UCSD-AML1 (cell line): ENCODE measurements around the gene OBSCN.
"Not testable (repeated sequence)": the region's sequence is repeated elsewhere in the genome, so short reads cannot be mapped to it uniquely, and the experiment has no call there.

ENCODE experiments used
- DNase-seq: peaks from one replicate; lab custom pipeline; 2025; ENCODE audit not compliant: unreplicated experiment; lab: John Stamatoyannopoulos, UW

The OBSCN gene

DNA sequence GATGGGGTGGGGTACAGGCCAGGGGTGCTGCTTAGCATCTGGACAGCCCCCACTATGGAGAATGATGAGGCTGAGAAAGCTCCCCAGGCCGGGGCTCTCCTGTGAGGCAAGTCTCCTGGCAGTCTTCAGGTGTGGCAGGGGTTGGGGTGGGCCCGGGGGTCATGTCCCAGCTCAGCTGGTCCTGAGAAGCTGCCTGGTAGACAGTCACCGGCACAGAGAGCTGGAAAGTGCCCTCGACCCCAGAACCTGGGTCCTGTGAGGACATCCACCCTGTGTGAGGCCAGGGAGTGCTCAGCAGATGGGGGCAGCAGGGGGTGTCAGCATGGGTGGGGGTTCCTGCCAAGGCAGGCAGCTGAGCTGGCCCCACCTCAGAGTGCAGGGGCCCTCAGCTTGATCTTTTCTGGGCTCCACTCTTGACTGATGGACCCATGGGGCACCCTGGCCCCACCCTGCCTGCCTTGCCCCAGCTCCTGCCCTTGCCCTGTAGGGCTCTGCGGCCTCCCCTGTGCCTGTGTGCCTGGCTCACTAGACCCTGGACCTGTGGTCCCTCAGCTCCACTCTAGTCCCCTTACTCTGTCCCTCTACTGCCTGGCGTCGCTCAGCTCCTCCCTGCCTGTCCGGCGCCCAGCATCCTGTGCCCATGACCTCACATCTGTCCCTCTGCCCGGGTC is 36.5 kb upstream of the OBSCN start:
- no peak for DNase-seq

DNA sequence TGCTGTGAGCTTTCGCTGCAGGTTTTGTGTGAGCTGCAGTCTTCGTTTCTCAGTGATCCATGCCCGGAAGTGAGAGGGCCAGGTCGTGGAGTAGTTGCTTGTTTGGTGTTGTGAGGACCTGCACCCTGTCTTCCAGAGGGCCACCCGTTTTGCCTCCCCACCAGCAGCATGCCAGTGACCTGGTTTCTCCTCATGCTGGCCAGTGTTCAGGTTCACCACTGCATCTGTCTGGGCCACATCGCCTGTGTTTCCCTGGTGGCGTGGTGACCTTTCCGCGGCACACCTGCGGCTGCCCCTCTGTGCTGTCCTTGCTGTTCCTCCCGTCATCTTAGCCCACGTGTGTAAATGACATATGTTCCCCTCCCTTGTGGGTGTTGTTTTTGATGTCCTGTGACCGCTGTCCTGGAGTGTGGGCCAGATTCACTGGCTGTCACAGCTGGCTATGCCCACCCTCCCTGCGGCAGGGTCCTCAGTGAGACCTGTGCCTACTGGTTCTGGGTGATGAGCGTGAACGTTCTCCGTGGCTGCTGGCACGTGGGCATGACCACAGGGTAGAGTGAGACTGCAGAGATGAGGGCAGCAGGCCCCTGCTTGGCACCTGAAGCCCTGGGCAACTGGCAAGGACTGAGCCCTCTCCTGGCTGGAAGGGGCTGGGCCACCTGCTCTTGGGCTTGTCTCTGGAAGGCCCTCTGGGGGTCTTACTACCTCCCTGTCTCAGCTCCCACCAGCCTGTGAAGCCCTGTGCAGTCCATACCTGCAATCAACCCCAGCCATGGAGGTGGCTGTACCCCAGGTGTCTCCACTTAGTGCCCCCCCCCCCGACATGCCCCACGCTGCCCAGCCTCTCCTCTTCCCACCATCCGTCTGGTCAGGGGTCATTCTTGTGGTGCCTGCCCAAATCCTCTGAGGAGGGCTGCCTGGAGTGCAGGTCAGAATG is 35.0 kb upstream of the OBSCN start:
- no peak for DNase-seq

DNA sequence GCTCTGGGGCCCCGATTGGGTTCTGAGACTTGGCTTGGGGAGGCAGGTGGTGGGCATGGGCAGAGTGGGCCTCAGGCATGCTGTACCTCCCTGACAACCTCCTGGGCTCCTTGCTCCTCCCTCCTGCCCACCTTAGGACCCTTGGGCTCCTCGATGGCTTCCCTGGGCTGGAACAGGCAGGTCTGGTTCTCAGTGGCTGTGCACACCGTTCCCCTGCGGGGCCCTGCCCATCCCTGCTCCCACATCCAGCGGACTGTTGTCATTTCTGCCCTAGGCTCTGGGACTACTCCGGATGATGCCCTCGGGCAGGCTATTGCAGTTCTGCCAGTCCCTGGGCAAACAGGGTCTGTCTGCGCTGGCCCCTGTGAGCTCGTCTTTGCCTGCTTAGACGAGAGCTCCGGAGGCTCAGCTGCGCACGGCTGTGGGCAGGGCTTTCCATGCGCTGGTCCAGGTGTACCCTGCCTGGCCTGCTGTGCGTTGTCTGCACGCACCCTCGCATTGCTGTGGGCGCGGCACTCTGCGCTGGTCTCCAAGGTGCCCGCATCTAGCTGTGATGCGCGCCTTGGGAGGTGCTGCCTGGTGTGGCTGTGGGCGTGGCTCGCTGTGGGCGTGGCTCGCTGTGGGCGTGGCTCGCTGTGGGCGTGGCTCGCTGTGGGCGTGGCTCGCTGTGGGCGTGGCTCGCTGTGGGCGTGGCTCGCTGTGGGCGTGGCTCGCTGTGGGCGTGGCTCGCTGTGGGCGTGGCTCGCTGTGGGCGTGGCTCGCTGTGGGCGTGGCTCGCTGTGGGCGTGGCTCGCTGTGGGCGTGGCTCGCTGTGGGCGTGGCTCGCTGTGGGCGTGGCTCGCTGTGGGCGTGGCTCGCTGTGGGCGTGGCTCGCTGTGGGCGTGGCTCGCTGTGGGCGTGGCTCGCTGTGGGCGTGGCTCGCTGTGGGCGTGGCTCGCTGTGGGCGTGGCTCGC is 34.0 kb upstream of the OBSCN start:
- DNase-seq, result not testable (repeated sequence)

DNA sequence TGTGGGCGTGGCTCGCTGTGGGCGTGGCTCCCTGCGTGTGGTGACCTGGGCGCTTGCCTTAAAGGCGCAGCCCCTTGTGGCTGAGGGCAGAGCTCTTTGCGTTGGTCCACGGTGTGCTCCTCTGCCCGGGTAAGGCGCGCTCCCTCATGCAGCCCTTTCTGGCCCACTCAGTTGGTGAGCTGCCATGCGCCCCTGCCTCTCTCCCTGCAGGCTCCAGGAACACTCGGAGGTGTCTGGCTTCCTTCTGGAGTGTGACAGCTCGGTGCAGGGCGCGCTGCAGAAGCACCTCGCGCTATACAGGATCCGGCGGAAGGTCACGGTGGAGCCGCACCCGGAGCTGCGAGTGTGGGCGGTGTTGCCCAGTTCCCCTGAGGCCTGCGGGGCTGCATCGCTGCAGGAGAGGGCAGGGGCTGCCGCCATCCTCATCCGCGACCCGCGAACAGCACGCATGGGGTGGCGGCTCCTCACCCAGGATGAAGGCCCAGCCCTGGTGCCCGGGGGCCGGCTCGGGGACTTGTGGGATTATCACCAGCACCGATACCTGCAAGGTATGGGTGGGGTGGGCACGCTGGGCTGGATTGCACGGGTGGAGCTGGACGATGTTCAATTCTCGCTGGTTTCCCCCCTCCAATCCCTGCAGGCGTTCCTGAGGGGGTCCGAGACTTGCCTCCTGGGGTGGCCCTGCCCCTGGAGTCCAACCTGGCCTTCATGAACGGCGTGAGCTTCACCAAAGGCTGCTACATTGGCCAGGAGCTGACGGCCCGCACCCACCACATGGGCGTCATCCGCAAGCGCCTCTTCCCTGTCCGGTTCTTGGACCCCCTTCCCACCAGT is 33.1 kb upstream of the OBSCN start:
- no peak for DNase-seq

DNA sequence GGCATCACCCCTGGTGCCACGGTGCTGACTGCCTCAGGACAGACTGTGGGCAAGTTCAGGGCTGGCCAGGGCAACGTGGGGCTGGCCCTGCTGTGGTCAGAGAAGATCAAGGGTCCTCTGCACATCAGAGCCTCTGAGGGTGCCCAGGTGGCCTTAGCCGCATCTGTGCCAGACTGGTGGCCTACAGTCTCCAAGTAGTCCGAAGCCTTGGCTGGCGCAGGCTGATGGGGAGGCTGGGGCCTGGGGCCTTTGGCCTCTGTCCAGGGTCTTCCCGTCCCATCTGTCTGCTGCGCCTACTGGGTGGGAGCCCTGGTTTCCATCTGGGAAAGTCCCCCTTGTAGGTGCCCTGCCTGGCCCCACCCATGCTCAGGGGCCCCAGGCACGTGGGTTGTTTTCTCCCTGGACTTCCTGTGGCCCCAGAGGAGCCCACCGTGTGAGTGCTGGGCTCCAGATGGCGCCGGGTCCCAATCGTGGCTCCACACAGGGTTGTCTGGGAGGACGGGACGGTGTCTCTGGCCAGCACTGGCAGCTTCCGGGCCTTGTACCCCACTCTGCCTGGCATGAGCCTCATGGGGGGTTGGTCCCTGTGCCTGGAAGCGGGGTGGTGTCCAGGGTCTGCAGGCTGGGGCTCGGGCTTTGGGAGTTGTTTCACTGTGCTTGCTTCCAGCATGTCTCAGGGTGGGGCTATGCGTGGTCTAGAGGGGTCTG is 32.4 kb upstream of the OBSCN start:
- no peak for DNase-seq

DNA sequence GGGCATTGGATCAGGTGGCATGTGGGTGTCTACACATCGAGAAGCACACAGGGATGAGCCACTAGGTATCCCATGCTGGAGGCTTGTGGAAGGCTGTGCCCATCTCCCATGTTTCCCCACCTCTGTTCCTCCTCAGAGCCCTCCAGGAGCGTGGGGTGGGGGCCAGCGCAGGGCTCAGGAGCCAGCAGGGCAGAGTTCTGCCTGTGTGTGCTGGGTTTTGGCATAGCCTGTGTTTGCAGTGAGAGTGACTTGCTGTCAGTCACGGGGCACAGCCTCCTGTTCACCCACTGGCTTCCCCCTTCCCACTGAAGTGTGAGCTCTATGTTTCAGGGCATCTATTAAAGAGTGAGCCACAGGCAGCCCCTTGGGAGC is 31.8 kb upstream of the OBSCN start:
- no peak for DNase-seq

DNA sequence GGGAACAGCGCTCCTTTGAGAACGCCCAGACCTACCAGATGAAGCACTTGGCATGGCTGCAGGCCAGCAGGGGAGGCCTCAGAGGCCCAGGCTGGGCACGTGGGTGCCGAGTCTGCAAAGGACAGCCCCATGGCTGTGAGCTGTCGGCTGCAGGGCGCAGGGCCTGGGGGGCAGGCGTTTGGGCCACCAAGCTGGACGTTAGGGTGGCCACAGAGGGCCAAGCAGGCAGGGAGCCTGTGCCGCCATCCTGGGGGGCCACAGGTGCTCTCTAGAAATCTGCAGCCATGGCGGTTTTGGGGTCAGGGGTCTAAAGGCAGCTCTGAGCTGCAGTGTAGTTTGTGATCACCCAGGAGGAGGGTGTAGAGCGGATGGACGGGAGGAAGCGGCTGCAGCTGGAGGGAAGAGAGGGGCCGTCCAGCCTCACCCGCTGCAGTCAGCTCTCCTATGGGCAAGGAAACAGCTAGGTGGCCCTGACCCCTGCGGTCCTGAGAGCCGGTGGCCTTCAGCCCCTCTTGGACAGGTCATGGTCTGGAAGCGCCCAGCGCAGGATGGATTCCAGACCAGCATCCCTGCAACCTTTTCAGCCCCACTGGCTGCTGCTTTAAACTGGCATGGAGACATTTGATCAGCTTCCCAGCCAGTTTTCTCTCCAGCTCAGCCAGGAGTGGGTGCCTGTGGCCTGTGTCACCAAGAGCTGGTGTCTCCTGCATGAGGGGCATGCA is 31.2 kb upstream of the OBSCN start:
- no peak for DNase-seq

DNA sequence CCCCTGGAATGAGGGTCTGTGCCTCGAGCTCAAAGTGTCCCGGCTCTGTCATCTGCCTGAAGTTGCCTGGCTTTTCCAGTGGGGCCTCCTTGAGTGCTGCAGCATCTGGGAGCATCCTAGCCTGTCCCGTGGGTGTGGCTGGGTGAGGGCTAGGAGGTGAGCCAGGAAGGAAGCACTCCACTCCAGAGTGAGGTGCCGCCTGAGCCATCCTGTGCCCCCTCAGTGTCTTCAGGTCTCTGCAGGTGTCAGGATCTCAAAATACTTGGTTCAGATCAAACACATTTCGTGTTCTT is 30.7 kb upstream of the OBSCN start:
- DNase-seq, result no peak

DNA sequence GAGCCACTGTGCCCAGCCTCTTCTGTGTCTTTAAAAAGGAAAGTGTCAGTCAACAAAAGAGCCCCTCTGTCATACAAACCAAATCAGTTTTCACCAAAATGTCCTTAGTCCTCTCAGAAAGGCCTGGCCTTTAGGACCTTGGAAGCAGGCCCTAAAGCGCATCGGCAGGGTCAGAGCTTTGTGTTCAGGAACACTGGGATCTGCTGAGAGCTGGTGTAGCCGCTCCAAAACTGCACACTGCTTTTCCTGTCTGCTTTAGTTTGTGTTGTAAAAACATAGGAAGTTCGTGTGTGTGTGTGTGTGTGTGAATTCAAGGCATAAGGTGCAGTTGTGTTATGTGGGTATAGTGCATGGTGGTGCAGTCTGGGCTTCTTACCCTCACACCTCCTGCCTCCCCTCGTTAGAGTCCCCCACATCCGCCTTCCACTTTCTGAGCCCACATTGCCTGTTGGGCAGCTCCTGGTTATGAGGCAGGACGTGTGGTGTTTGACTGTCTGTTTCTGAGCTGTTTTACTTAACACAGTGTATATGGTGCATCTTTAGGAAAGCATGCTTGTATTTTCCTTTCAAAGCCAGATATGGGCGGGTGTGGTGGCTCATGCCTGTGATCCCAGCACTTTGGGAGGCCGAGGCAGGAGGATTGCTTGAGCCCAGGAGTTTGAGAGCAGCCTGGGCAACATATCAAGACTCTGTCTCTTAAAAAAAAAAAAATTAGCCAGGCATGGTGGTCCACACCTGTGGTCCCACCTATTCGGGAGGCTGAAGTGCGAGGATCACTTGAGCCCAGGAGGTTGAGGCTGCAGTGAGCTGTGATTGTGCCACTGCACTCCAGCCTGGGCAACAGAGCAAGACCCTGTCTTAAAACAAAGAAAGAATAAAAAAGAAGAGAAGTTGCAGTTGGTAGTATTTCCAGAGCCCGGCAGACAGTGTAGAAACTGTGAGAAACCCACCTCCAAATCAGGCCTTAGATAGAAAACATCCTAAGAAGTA is 29.8 kb upstream of the OBSCN start:
- DNase-seq, result no peak

DNA sequence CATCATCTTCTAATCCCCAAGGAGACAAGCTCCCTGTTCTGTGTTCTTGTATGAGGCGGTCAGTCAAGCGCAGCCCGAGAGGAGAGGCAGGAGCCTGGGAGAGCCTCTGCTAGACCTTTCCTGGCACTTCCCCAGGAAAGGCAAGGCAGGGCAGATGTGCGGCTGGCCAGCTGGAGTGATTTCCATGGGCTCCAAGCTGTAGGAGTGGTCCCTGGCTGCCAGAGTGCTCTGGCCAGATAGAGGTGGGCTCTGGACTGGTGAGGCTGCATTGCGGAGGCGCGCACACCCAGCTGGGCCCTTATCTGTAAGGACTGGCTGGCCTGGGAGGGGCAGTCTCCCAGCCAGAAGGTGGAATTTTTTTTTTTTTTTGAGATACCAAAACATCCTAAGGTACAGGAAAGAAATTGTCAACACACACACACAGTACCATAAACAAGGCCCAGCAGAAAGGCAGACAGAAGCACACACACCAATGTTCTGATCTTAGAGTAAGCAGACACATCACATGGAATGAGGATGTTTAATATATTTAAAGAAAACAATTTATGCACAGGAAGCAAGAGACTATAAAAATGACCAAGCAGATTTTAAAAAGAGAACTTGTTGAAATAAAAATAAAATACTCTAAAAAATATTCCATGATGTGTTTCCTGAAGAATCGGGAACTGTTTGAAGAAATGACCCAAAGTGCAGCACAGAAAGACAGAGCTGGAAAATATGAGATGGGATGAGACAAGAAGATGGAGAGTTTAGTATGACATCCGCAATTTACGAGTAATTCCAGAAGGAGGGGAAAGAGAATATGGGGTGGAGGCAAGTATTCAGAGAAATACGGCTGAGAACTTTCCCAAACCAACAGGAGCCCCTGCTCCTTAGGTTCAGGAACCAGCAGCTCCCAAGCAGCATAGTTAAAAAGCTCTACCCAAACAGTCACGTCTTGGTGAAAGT is 28.8 kb upstream of the OBSCN start:
- DNase-seq, result no peak

DNA sequence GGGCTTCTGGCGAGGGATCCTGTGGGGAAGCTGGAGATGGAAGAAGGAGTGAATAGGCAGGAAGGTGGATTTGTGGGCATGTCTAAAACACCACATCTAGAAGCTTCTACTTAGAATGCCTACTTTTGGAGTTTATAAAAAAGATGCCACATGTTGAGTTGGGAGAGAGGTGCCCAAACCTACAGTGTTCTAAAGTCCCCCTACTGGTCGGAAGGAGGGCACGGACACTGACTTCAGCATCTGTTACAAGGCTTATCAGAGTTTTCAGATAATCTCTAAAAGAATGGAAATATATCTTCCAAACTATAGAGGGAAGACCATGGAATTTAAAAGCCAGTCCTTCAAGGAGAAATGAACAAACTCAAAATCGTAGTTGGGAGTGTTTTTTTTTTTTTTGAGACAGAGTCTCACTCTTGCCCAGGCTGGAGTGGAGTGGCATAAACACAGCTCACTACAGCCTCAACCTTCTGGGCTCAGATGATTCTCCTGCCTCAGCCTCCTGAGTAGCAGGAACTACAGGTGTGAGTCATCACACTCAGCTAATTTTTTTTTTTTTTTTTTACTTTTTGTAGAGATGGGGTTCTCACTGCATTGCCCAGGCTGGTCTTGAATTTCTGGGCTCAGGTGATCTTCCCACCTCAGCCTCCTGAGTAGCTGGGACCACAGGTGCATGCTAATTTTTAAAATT is 27.4 kb upstream of the OBSCN start:
- no peak for DNase-seq

DNA sequence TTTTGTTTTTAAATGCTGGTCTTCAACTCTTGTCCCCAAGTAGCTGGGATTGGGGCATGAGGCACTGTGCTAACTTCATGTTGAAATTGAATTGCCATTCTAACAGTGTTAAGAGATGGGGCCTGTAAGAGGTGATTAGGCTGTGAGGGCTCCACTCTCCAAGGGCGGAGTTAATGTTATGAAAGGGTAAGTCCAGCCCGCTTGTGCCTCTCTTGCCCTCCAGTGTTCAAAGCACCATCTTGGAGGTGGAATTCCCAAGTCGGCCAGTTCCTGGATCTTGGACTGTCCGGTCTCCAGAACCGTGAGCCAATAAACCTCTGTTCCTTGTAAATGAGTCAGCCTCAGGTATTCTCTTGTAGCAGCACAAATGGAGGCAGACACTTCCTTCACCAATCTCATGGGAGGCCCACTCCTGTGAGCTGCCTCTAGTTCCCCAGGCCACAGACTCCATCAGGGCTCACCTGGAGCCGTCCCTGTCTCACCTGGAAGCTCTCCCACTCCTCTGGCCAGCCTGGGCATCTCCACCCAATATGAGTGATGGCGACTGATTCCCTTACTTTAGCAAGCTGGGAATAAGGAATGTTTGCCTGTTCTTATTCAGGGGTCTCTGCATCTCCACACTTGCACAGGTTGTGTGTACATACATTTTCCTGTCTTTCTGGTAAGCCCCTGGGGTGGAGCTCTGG is 26.7 kb upstream of the OBSCN start:
- no peak for DNase-seq

DNA sequence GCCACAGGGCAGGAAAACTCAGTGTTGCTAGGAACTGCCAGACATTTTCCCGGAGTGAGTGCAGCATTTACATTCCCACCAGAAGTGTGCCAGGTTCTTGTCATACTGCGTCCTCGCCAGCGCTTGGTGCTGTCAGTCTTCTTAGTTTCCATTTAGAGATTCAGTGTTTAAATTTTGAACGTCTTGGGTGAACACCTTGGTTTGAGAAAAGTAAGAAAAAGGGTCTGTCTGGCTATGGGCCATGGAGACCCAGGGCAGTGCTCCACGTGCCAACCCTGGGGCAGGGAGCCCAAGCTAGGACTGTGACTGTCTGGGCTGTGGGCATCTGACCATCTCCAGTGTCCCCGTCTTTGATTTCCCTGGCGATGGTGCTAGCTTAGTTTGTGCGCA is 26.2 kb upstream of the OBSCN start:
- no peak for DNase-seq

DNA sequence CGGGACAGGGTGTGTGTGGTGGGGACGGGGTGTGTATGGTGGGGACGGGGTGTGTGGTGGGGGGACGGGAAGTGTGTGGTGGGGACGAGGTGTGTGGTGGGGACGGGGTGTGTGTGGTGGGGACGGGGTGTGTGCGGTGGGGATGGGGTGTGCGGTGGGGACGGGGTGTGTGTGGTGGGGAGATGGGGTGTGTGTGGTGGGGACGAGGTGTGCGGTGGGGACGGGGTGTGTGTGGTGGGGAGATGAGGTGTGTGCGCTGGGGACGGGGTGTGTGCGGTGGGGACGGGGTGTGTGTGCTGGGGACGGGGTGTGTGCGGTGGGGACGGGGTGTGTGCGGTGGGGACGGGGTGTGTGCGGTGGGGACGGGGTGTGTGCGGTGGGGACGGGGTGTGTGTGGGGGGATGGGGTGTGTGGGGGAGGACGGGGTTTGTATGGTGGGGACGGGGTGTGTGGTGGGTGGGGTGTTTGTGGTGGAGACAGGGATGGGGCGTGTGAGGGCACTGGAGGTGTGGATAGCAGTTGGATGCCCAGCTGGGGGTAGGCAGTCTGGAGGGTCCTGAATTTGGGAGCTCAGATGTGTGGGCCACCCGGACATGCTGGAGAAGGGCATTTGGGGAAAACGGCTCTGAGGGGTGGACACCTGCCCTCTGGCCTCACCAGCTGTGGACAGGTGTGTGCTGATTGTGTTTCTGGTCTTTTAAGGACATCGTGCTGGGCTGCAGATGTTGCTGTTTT is 25.4 kb upstream of the OBSCN start:
- DNase-seq, result no peak

DNA sequence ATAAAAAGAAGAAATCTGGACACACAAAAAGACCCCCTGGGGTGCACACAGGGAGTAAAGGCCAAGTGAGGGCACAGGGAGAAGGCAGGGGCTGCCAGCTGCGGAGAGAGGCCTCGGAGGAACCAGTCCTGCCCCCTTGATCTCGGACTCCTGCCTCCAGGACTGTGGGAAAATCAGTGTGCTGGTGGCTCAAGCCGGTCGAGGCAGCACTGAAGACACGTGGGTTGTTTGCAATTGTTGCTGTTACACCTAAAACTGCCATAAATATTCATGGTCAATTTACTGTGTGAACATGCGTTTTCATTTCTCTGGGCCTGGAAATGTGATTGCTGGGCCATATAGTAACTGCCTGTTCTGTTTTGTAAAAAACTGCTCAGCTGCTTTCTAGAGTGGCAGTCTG is 23.7 kb upstream of the OBSCN start:
- DNase-seq, result no peak

DNA sequence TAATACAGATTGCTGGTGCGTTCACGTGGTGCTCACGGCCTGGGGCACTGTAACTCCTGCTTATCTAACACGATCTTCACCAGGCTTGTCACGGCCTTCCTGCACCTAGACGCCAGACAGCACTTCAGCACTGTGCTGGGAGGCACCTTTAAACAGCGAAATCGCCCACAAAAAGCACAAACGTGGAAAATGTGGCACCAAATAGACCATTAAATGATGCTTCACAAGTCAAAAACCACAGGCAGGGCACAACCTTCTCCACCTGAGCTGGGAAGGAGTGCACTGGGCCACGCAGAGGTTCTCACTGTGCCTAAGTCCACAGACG is 22.2 kb upstream of the OBSCN start:
- no peak for DNase-seq
